Stimulated activated CD8-positive, alpha-beta memory T cell treated with anti-CD3 and anti-CD28 coated beads, Interleukin-7, amount 100 ng/mL, for 1 hour (primary cell): ENCODE measurements around the gene MEA1.
A peak's percentile ranks its signal among the peaks of the same experiment; 100 is the strongest.
"Not testable (repeated sequence)": the region's sequence is repeated elsewhere in the genome, so short reads cannot be mapped to it uniquely, and the experiment has no call there.

Experiments
- DNase-seq, 2 donors: peaks; one replicate each; pipeline ENCODE4 v3.0.0-alpha.2; 2020; ENCODE audit warnings: low read depth in 2 of 2

The MEA1 gene

DNA sequence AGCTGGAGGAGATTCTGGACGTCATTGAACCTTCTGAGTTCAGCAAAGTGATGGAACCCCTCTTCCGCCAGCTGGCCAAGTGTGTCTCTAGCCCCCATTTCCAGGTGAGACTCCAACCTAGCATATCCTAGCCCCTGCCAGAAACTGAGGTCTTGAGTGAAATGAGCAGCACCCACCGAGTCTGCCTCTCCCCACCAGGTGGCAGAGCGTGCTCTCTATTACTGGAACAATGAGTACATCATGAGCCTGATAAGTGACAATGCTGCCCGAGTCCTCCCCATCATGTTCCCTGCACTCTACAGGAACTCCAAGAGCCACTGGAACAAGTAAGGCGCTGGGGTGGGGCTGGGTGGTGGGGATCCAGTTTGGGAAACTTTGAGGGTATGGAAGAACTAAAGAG is 4.6 kb downstream of the MEA1 start:
- no peak for DNase-seq

GRCh38 chr6:43007126-43007525 is 6.6 kb downstream of the MEA1 start:
- DNase-seq: no peak

DNA sequence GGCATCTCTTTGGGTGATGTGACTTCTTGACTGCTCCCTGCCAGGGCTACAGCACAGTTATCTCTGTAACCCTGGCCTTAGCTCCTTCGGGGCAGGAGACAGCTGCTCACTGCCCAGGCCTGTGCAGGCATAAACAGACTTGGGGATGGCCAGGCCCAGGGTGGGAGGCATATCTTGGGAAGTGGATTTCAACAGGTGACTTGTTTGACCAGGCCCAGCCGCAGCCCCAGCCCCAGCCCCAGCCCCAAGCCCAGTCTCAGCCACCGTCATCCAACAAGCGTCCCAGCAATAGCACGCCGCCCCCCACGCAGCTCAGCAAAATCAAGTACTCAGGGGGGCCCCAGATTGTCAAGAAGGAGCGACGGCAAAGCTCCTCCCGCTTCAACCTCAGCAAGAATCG is 7.5 kb downstream of the MEA1 start:
- no peak for DNase-seq

DNA sequence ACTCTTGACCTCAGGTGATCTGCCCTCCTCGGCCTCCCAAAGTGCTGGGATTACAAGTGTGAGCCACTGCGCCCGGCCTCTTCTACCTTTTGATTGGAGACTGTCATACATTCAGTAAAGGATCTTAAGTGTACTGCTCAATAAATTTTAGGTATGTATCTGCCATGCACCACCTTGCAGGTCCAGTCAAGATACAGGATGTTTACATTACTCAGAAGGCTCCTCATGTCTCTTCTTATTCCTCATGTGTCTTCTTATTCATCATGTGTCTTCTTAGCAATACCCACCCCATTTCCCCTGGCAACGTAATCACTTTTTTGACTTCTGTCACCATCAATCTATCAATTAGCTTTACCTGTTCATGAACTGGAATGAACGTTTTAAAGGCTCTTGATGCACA is 7.9 kb downstream of the MEA1 start:
- no peak for DNase-seq

- no peak for DNase-seq
These were observed 11.9 kb downstream of the MEA1 start for GRCh38 chr6:43001843-43002242.

DNA sequence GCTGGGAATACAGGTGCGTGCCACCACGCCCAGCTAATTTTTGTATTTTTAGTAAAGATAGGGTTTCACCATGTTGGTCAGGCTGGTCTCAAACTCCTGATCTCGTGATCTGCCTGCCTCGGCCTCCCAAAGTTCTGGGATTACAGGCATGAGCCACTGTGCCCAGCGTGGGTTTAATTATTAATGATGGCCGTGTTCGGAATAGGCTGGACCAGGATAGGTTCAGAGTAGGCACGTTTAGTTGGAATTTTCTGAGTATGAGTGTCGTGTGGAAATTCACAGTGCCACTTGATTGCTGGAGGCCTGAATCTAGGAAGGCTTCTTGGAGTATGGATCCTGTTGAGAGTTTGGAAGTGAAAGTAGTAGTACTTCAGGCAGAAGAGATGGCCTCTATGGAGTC is 15.5 kb downstream of the MEA1 start:
- DNase-seq: not testable (repeated sequence)

GRCh38 chr6:42996513-42996912 is 17.2 kb downstream of the MEA1 start:
- DNase-seq: no peak

DNA sequence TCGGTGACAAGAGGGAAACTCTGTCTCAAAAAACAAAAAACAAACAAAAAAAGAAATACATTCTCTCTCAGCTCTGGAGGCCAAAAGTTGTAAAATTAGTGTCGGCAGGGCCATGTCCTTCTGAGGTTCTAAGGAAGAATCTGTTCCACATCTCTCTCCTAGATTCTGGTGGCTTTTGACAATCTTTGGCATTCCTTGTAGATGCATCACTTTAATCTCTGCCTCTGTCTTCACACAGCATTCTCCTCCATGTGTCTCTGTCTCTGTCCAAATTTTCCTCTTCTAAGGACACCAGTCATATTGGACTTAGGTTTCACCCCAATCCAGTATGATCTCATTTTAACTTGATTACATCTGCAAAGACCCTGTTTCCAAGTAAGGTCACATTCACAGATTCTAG is 20.3 kb downstream of the MEA1 start:
- DNase-seq: no peak

- no peak for DNase-seq
These were observed 23.8 kb downstream of the MEA1 start for GRCh38 chr6:42989923-42990322.

DNA sequence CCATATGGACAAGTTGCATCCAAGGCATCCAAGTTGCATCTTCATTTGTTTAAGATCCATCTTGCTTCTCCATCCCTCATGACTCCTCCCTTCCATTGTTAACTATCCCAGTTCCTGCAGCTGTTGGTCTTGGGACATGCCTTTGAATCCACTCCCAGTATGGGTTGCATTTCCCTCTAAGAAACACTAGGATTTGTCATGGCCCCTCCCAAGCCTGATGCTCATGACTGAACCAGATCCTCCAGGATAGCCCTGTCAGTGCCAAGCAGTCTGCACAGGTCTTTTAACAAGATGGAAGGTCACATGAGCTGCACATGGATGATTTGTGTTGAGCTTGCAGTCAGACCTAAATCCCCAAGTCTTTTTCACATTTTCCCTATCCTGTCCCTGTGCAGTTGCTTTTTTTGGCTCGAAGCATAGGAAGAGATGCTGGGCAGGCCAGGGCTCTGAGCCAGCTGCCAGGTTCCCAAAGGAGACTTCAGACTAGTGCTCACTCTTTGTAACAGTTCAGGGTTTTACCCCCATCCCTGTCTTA is 25.2 kb downstream of the MEA1 start:
- no peak for DNase-seq

DNA sequence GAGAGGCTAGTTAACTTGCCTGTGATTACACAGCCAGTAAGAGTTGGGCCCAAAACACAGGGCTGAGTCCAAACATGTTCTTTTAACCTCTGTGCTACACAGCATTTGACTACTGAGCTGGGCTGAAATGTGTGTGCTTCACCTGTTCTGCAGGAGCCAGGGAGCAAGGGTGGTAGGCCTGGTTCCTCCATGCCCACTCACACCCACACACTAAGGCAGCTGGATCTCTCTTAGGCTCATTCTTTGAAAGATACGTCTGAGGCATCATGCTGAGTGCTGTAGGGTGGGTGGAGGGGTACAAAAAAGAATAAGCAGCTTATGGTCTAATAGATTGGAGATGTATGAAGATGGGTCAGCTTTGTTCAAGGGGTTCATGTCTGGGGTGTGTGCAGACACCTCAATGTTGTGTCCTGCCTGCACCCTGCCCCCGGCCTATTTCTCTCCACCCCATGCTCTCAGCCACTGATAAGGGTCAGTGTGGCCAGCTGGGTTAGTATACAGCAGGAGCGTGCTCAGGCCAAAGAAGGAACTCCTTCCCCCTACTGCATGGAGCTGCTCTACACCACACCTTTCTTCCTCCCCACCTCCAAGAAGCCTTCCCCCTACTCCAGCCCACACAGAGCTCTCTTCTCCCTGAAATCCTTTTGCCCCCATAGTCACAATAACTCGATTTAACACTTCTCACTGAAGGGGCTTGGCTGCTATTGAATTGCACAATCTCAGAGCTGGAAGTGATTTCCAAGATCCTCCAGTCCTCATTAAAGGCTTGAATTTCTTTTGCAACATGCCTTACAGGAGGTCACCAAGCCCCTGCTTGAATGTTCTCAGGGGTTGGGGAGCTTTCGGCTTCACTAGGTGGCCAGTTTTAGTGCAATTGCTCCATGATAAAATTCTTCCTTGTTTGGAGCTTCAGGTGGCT is 26.0 kb downstream of the MEA1 start:
- no peak for DNase-seq

- DNase-seq: no peak
These were observed 28.7 kb downstream of the MEA1 start for GRCh38 chr6:42984924-42985475.

DNA sequence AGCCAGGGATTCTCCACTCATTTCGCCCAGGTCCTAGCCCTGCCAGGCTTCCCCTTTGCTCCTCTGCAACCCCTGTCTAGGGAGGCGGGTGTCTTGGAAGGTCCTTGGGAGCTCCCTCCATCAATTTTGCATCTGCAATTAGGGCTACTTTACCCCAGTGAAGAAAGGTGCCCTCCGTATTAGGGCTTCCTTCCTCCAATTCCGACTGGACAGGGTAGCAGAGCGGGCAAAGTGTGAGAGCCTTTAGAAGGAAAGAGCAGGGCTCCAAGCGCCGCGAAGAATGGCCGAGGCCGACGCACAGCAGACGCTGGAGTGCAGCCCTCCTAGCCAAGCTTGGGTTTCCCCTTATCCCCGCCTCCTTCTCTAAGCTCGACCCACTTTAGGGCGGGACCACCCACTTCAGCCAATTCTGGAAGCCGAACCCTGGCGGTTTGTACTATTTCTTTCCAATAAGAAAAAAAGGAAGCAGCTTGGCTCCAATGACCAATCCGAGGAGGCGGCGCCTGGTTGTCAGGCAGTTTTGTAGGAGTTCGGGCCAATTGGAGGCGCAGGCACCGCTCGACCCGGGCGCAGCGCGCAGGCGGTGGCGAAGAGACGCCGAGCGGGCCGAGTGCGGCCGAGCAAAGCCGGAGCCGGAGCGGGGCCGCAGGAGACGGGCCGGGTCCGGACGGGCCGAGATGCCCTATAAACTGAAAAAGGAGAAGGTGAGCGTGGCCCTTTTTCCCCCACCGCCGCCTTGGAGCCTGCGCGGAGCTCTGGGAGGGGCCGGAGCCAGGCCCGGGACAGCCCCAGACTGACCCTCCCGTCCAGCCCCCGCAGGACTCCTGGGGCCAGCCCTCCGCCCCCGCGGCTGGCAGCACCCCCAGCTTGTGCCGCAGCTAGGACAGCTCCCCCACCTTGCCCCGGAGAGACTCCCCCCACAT is 29.5 kb downstream of the MEA1 start, which contains the start of gene PPP2R5D:
Gene PPP2R5D, plus strand, starts transcription at position 570 of the 923 bp plus-strand sequence. Its CDS starts 108 bp downstream, at position 678.
- DNase-seq: peak; percentile 85 to 90

GRCh38 chr6:42981836-42982235 is 31.9 kb downstream of the MEA1 start:
- no peak for DNase-seq

- DNase-seq: no peak
These were observed 34.1 kb downstream of the MEA1 start for GRCh38 chr6:42979523-42980177.

DNA sequence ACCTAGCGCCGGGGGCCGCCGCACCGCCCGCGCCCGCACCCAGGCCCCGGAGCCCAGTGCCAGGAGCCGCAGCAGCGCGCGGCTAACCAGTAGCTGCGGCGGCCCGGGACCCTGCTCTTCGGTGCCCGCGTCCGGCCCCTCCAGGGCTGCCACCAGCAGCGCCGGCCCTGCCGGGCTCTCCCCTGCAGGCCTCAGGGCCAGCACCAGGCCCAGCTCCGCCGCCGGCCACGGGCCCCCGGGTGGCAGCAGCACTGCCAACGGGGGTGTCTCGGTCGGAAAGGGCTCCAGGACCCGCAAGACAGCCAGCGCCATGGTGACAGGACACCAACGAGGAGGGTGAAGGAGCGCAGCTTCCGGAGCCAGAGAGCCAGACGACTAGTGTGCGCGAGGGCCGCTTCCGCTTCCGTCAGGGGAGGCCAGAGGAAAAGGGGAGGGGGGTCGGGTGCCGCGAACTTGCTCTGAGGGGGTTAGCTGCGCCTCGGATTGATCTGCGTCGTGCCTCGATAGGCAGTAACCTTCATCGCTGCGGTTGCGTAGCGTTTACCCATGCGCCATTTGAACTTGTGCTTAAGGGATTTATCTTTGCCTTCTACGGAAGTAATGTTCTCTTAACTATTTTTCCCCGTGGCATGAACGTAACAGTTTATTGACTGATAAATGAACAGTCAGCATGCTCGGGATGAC is 34.8 kb downstream of the MEA1 start, which contains the start of gene PEX6:
Gene PEX6, minus strand, starts transcription at position 343 of the 684 bp plus-strand sequence. Its CDS starts 31 bp downstream, at position 312.
- peak; percentile 77 to 88 for DNase-seq

GRCh38 chr6:42978487-42978838 is 35.3 kb downstream of the MEA1 start:
- no peak for DNase-seq

DNA sequence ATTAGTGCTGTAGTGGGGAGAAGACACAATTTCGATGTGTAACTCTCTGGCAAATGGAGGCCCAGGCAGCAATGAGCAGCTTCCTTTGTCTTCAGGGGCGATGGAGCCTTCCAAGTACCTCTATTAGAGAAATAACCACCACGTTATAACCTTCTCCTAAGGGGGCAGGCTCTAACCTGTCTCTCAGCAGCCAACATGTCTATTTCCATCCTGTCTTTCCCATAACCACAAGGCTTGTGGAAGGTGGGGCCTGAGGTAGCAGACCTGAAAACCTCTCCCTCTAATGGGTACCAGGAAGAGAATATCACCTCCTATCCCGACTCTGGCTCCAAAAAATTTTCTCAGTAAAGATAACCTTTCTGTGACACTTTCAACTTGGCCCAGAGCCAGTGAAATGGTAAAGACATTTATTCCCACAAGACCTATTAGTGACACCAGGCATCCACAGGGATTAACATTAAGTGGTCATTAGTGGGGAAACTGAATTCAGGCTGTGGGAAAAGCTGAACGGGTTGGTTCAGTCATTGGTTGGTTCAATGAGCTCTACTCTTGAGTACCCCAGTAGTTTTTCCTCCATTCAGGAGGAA is 38.7 kb downstream of the MEA1 start:
- DNase-seq: no peak

DNA sequence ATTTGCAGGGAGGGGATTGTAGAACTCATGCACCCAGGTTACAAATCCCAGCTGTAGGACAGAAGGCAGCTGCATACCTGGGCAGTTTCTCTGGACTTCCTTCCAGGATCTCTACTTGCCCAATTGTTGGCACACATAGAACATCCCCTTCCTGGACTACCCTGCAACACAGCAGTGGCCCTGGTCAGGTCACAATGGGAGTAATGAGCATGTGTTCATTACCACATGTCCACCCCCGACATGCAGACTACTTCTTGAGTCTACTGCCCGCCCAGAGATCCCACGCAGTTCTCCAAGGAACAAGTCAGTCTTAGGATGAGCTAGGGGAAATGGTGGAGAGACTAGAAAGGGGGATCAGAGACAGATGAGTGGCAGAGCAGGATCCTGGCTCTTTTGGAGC is 39.8 kb downstream of the MEA1 start:
- DNase-seq: no peak

DNA sequence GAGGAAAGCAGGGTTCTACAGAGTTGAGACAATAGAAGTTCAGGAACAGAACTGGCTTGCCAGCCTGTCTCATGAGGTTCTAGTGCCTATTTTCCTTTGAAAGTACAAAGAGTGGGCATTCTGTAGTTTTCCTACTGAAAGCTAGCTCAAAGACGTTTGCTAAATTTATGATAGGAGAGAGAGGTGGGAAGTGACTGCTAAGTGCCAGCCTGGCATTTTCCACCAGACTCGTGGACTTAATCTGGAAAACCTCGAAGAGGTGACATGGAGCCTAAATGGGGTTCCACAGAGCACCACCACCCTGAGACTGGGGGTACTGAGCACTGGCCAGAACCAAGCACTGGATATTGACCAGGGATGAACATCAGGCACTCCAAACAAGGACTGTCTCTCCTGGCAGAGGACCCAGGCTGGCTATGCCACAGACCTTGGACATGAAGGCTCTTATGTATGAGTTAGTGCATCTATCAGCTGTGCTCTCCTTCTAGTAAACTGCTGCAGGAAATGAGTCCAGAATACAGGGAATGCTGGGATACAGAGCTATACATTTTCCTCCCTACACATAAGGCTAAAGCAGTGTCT is 41.9 kb downstream of the MEA1 start:
- DNase-seq: no peak
